Right lobe of liver (tissue), 4 donors: ENCODE data around the gene RIPK3.

Source experiments
- POLR2A ChIP-seq: fragments of 450-650 bp; IDR thresholded peaks from one replicate; pipeline ENCODE4 v1.6.1; 2017; ENCODE audit warnings: antibody characterized with exemption, mild to moderate bottlenecking
- TF ChIP-seq, protein P1 (sequence below), 4 donors: fragments of 200-600 bp in 3 of 4; fragments of 450-650 bp in 1 of 4; IDR thresholded peaks; one replicate each; pipeline versions ENCODE4 v1.5.1 to v1.8.0; 2016 to 2022; ENCODE audit warnings: antibody characterized with exemption in 4 of 4, mild to moderate bottlenecking in 2 of 4
- donor health status: DM: no; HTN: no; CAD: no.
- donor health status: DM: no; HTN: no; CAD: no.
- donor health status: DM: no; HTN: yes; CAD: no.

- no peak for TF ChIP-seq POLR2A
- TF ChIP-seq, protein P1, sequence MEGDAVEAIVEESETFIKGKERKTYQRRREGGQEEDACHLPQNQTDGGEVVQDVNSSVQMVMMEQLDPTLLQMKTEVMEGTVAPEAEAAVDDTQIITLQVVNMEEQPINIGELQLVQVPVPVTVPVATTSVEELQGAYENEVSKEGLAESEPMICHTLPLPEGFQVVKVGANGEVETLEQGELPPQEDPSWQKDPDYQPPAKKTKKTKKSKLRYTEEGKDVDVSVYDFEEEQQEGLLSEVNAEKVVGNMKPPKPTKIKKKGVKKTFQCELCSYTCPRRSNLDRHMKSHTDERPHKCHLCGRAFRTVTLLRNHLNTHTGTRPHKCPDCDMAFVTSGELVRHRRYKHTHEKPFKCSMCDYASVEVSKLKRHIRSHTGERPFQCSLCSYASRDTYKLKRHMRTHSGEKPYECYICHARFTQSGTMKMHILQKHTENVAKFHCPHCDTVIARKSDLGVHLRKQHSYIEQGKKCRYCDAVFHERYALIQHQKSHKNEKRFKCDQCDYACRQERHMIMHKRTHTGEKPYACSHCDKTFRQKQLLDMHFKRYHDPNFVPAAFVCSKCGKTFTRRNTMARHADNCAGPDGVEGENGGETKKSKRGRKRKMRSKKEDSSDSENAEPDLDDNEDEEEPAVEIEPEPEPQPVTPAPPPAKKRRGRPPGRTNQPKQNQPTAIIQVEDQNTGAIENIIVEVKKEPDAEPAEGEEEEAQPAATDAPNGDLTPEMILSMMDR (IDR thresholded peaks at IDR 0.05), result no peak
Observed at GRCh38 chr14:24378327-24378726, 38.5 kb upstream of the RIPK3 start.
